Lower lobe of right lung (tissue), 2 donors: Measurements from ENCODE around the gene DUS1L. TPM values are rescaled to one million over a fixed set of nuclear protein-coding genes. Genes with fewer than 3 reads are reported as not detected.

Source experiments
- ATAC-seq, 2 donors: fragments of 200-7000 bp; cut with Tn5 transposase; one replicate each; pipeline ENCODE4 v1.9.1; 2020 to 2022; ENCODE audit warnings: mild to moderate bottlenecking in 2 of 2, moderate library complexity in 2 of 2
- DNase-seq: peaks from one replicate; pipeline ENCODE4 v3.0.0-alpha.2; 2020
- H3K27ac ChIP-seq: fragments of 200-600 bp; one replicate; pipeline ENCODE4 v1.8.0; 2022
- H3K27me3 ChIP-seq: fragments of 200-600 bp; one replicate; pipeline ENCODE4 v1.8.0; 2022; ENCODE audit warnings: low read depth
- H3K36me3 ChIP-seq: fragments of 200-600 bp; one replicate; pipeline ENCODE4 v1.8.0; 2022; ENCODE audit warnings: mild to moderate bottlenecking
- H3K4me1 ChIP-seq: fragments of 200-600 bp; one replicate; pipeline ENCODE4 v1.8.0; 2022
- H3K4me3 ChIP-seq: fragments of 200-600 bp; one replicate; pipeline ENCODE4 v1.8.0; 2022; ENCODE audit warnings: mild to moderate bottlenecking
- H3K9me3 ChIP-seq: fragments of 200-600 bp; one replicate; pipeline ENCODE4 v1.8.0; 2022
- intact Hi-C: fragments of 100-400 bp; cut with DNase I; formaldehyde crosslinking; loops from one replicate; pipeline ENCODE4 v1.11.0; 2022
- total RNA-seq: library from RNA; stranded (reverse); fragmentation: NEBNext Ultra II Directional; extraction: Animal tissue kit (Norgen Biotek cat#: 25700); gene quantifications from one replicate; pipeline ENCODE4 v1.2.1, GENCODE V29; 2021
- TF ChIP-seq, protein P1 (sequence below): fragments of 200-600 bp; IDR thresholded peaks from one replicate; pipeline ENCODE4 v1.8.0; 2022; ENCODE audit warnings: antibody characterized with exemption, mild to moderate bottlenecking
- donor health status: DM: no; HTN: yes; CAD: no; lungs with severe emphysema.

DUS1L gene
- total RNA-seq, 1 donor from 2014 or later = 85.1 TPM

GRCh38 chr17:82012261-82012639 is 53.4 kb downstream of the DUS1L start:
- intact Hi-C loops = no loop called here
- Histone ChIP-seq H3K27me3 (no peaks in the 10 kb centered on the region), H3K36me3 (peaks cover 10% of the 10 kb centered on the region), H3K27ac (peak overlapping the region; percentile 80), H3K4me1 (peaks cover 4% of the 10 kb centered on the region), H3K9me3 (no peaks in the 10 kb centered on the region), H3K4me3 (peak overlapping the region; percentile 17)
- peak in 1 of 2 donors; percentile 5 for ATAC-seq
- no peak for DNase-seq
- TF ChIP-seq, protein P1, sequence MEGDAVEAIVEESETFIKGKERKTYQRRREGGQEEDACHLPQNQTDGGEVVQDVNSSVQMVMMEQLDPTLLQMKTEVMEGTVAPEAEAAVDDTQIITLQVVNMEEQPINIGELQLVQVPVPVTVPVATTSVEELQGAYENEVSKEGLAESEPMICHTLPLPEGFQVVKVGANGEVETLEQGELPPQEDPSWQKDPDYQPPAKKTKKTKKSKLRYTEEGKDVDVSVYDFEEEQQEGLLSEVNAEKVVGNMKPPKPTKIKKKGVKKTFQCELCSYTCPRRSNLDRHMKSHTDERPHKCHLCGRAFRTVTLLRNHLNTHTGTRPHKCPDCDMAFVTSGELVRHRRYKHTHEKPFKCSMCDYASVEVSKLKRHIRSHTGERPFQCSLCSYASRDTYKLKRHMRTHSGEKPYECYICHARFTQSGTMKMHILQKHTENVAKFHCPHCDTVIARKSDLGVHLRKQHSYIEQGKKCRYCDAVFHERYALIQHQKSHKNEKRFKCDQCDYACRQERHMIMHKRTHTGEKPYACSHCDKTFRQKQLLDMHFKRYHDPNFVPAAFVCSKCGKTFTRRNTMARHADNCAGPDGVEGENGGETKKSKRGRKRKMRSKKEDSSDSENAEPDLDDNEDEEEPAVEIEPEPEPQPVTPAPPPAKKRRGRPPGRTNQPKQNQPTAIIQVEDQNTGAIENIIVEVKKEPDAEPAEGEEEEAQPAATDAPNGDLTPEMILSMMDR = no peak

- no peak overlapping the region for H3K4me3 ChIP-seq
- H3K36me3 ChIP-seq = peaks cover 10% of the 10 kb centered on the region
- H3K4me1 ChIP-seq = peaks cover 4% of the 10 kb centered on the region
- no peaks in the 10 kb centered on the region for H3K27me3 ChIP-seq
- ATAC-seq = no peak
- no peak for DNase-seq
- TF ChIP-seq, protein P1 = no peak
- H3K27ac ChIP-seq = peak overlapping the region; percentile 80
- no peaks in the 10 kb centered on the region for H3K9me3 ChIP-seq
- intact Hi-C loops = no loop called here
These were observed 53.9 kb downstream of the DUS1L start for GRCh38 chr17:82011617-82012187.

DNA sequence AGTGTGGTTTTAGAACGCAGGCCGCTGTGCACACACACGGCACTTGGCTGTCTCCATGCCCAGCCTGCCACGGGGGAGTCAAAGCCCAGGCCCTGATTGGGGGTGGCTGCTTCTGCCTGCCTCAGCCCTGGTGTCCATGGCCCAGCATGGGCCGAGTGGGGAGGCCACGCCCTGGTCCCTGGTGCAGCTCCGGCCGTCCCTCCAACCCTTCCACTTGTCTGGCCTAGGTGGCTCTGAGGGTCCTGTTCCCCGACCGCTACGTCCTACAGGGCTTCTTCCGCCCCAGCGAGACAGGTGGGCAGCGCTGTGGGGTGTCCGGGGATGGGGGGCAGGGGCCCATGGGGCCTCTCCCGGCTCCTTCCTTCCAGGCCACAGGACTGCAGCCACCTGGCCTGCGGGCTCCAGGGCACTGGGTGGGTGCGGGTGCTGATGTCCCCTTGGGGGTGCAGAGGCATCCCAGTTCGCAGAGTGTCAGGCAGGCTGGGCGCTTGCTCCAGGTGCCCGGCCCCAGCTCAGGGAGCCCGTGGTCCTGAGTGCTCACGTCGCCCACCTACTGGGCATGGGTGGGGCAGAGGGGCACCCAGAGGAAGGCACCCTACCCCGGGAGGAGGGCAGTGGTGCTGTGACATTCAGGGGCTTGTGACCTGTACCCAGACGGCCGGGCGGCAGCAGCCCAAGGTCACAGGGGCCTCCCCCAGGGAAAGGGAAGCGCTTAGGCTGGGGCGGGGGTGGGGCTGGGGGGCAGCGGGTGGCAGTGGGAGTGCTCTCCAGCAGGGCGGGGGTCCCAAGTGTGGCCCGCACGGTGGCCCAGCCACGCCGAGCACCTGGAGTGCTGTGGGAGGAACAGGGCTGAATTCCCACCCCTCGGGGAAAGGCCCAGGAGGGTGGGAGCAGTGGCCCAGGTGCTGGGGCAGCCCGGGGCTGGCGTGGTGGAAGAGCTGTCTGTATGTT is 54.8 kb downstream of the DUS1L start:
- H3K27ac ChIP-seq = no peak overlapping the region
- no peaks in the 10 kb centered on the region for H3K9me3 ChIP-seq
- peaks cover 10% of the 10 kb centered on the region for H3K36me3 ChIP-seq
- peaks cover 4% of the 10 kb centered on the region for H3K4me1 ChIP-seq
- DNase-seq (no peak), ATAC-seq (no peak)
- no peak overlapping the region for H3K4me3 ChIP-seq
- TF ChIP-seq, protein P1 = no peak
- no peaks in the 10 kb centered on the region for H3K27me3 ChIP-seq
- intact Hi-C loops = no loop called here

- H3K27ac ChIP-seq = no peak overlapping the region
These were observed 56.2 kb downstream of the DUS1L start for GRCh38 chr17:82009413-82009812.

DNA sequence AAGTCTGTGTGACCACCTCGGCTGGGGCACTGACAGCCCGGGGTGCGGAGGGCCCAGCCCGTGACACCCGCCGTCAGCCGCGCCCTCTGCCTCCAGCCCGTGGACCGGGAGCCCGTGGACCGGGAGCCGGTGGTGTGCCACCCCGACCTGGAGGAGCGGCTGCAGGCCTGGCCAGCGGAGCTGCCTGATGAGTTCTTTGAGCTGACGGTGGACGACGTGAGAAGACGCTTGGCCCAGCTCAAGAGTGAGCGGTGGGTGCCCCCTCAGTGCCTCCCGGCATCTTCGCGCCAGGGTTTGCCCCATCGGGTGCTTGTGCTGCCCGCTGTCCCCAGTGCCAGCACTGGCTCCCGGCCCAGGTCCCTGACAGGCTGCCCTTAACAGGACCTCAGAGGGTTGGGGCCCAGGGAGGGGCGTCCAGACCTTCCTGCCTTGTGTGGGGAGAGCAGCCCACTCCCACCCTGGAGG is 56.6 kb downstream of the DUS1L start:
- Histone ChIP-seq H3K9me3 (no peaks in the 10 kb centered on the region), H3K36me3 (peaks cover 10% of the 10 kb centered on the region), H3K27ac (no peak overlapping the region), H3K4me1 (peaks cover 7% of the 10 kb centered on the region), H3K4me3 (no peak overlapping the region), H3K27me3 (no peaks in the 10 kb centered on the region)
- DNase-seq (no peak), ATAC-seq (no peak)
- TF ChIP-seq, protein P1 = no peak
- intact Hi-C loops = no loop called here

More at GRCh38 chr17:82009413-82009812, 56.2 kb downstream of the DUS1L start:
- Histone ChIP-seq H3K9me3 (no peaks in the 10 kb centered on the region), H3K27me3 (no peaks in the 10 kb centered on the region), H3K4me3 (no peak overlapping the region), H3K36me3 (peaks cover 10% of the 10 kb centered on the region), H3K4me1 (peaks cover 4% of the 10 kb centered on the region)
- TF ChIP-seq, protein P1 = no peak
- intact Hi-C loops = no loop called here
- no peak for ATAC-seq
- DNase-seq = no peak
